H1 (cell line): ENCODE results near the gene TNFRSF8. TPM values are rescaled to one million over a fixed set of nuclear protein-coding genes. Genes with fewer than 3 reads are reported as not detected.

Experiments
- CBX8 ChIP-seq: fragments of 300-800, 300-1000 bp; sonication (generic); IDR thresholded peaks from 2 replicates; pipeline ENCODE4 v1.7.1; 2016; ENCODE audit warnings: low read depth, low read length, borderline replicate concordance
- HDAC2 ChIP-seq, 2 experiments: fragments of 300-600 bp in 1 of 2; sonication (generic) in 1 of 2; IDR thresholded peaks; 2 replicates each; pipeline ENCODE4 v1.6.1; 2011 to 2012; ENCODE audit warnings: low read depth in 2 of 2, low read length in 2 of 2, mild to moderate bottlenecking in 2 of 2, moderate library complexity in 2 of 2, borderline replicate concordance in 1 of 2, inconsistent platforms in 1 of 2
- HDAC6 ChIP-seq: IDR thresholded peaks from one replicate; pipeline ENCODE4 v1.7.1; 2012; ENCODE audit warnings: low read depth, mild to moderate bottlenecking, inconsistent platforms, low read length, moderate library complexity
- SP2 ChIP-seq: IDR thresholded peaks from 2 replicates; pipeline ENCODE4 v1.6.1; 2012; ENCODE audit warnings: mild to moderate bottlenecking, low read length, inconsistent platforms
- polyA plus RNA-seq, 7 experiments: library from polyadenylated mRNA; depleted of rRNA in 3 of 7; stranded (reverse) in 5 of 7; unstranded in 2 of 7; fragments of >200 nt in 5 of 7; fragments of 200-250 nt in 2 of 7; gene quantifications; 1 replicate in 5 of 7; 2 replicates in 1 of 7; 4 replicates in 1 of 7; pipeline versions ENCODE4 v1.2.1 to v1.2.3, GENCODE V29; 2011 to 2013; ENCODE audit warnings: missing spikeins in 2 of 7, mixed read lengths in 2 of 7
- total RNA-seq: library from RNA; stranded (reverse); fragmentation: NEBNext Ultra II Directional; extraction: Animal tissue kit (Norgen Biotek cat#: 25700); gene quantifications from 2 replicates; pipeline ENCODE4 v1.2.1, GENCODE V29; 2021
- TF ChIP-seq, protein P1 (sequence below): fragments of 300-600 bp; sonication (generic); IDR thresholded peaks from 2 replicates; pipeline ENCODE4 v1.7.1; 2012; ENCODE audit warnings: low read length, moderate library complexity, mild to moderate bottlenecking, inconsistent platforms; ENCODE audit not compliant: insufficient replicate concordance
- TF ChIP-seq, protein P2 (sequence below): IDR thresholded peaks from 2 replicates; pipeline ENCODE4 v1.6.1; 2012; ENCODE audit warnings: low read length, inconsistent platforms

TNFRSF8 gene
- total and polyA plus RNA-seq, 2 of the 8 experiments (the other 6 are each of a cell fraction or from before 2014, with no cell fraction given): 23.2 to 32.7 TPM

DNA sequence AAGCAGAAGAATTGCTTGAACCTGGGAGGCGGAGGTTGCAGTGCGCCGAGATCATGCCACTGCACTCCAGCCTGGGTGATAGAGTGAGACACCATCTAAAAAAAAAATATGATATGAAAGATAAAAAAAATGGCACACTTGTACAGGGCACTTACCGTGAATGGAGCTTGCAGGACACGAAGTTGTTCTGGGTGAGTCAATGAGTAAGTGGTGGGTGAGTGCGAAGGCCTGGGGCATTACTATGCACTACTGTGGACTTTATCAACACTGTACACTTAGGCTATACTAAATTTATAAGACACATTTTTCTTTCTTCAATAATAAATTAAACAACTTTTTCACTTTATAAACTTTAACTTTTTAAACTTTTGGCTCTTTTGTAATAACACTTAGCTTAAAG, 37.0 kb downstream of the TNFRSF8 start (continued):
- TF ChIP-seq, protein P1, sequence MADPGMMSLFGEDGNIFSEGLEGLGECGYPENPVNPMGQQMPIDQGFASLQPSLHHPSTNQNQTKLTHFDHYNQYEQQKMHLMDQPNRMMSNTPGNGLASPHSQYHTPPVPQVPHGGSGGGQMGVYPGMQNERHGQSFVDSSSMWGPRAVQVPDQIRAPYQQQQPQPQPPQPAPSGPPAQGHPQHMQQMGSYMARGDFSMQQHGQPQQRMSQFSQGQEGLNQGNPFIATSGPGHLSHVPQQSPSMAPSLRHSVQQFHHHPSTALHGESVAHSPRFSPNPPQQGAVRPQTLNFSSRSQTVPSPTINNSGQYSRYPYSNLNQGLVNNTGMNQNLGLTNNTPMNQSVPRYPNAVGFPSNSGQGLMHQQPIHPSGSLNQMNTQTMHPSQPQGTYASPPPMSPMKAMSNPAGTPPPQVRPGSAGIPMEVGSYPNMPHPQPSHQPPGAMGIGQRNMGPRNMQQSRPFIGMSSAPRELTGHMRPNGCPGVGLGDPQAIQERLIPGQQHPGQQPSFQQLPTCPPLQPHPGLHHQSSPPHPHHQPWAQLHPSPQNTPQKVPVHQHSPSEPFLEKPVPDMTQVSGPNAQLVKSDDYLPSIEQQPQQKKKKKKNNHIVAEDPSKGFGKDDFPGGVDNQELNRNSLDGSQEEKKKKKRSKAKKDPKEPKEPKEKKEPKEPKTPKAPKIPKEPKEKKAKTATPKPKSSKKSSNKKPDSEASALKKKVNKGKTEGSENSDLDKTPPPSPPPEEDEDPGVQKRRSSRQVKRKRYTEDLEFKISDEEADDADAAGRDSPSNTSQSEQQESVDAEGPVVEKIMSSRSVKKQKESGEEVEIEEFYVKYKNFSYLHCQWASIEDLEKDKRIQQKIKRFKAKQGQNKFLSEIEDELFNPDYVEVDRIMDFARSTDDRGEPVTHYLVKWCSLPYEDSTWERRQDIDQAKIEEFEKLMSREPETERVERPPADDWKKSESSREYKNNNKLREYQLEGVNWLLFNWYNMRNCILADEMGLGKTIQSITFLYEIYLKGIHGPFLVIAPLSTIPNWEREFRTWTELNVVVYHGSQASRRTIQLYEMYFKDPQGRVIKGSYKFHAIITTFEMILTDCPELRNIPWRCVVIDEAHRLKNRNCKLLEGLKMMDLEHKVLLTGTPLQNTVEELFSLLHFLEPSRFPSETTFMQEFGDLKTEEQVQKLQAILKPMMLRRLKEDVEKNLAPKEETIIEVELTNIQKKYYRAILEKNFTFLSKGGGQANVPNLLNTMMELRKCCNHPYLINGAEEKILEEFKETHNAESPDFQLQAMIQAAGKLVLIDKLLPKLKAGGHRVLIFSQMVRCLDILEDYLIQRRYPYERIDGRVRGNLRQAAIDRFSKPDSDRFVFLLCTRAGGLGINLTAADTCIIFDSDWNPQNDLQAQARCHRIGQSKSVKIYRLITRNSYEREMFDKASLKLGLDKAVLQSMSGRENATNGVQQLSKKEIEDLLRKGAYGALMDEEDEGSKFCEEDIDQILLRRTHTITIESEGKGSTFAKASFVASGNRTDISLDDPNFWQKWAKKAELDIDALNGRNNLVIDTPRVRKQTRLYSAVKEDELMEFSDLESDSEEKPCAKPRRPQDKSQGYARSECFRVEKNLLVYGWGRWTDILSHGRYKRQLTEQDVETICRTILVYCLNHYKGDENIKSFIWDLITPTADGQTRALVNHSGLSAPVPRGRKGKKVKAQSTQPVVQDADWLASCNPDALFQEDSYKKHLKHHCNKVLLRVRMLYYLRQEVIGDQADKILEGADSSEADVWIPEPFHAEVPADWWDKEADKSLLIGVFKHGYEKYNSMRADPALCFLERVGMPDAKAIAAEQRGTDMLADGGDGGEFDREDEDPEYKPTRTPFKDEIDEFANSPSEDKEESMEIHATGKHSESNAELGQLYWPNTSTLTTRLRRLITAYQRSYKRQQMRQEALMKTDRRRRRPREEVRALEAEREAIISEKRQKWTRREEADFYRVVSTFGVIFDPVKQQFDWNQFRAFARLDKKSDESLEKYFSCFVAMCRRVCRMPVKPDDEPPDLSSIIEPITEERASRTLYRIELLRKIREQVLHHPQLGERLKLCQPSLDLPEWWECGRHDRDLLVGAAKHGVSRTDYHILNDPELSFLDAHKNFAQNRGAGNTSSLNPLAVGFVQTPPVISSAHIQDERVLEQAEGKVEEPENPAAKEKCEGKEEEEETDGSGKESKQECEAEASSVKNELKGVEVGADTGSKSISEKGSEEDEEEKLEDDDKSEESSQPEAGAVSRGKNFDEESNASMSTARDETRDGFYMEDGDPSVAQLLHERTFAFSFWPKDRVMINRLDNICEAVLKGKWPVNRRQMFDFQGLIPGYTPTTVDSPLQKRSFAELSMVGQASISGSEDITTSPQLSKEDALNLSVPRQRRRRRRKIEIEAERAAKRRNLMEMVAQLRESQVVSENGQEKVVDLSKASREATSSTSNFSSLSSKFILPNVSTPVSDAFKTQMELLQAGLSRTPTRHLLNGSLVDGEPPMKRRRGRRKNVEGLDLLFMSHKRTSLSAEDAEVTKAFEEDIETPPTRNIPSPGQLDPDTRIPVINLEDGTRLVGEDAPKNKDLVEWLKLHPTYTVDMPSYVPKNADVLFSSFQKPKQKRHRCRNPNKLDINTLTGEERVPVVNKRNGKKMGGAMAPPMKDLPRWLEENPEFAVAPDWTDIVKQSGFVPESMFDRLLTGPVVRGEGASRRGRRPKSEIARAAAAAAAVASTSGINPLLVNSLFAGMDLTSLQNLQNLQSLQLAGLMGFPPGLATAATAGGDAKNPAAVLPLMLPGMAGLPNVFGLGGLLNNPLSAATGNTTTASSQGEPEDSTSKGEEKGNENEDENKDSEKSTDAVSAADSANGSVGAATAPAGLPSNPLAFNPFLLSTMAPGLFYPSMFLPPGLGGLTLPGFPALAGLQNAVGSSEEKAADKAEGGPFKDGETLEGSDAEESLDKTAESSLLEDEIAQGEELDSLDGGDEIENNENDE: no peak
- TF ChIP-seq HDAC6 (no peak), SP2 (no peak), HDAC2 (IDR thresholded peaks at IDR 0.05; ENCODE audit: borderline replicate concordance in 1 of 2, low read depth in 2 of 2, low read length in 2 of 2) (no peak), CBX8 (no peak)
- TF ChIP-seq, protein P2, sequence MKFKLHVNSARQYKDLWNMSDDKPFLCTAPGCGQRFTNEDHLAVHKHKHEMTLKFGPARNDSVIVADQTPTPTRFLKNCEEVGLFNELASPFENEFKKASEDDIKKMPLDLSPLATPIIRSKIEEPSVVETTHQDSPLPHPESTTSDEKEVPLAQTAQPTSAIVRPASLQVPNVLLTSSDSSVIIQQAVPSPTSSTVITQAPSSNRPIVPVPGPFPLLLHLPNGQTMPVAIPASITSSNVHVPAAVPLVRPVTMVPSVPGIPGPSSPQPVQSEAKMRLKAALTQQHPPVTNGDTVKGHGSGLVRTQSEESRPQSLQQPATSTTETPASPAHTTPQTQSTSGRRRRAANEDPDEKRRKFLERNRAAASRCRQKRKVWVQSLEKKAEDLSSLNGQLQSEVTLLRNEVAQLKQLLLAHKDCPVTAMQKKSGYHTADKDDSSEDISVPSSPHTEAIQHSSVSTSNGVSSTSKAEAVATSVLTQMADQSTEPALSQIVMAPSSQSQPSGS: no peak
